NB4 (cell line): ENCODE results near the gene IFNA1.

ENCODE experiments used
- DNase-seq: peaks from one replicate; pipeline ENCODE4 v3.0.0; 2010; ENCODE audit warnings: low read depth
- H3K4me3 ChIP-seq: one replicate; pipeline ENCODE4 v1.5.1; 2011; ENCODE audit warnings: mild to moderate bottlenecking, low read depth, low read length, moderate library complexity
- CTCF ChIP-seq: IDR thresholded peaks from one replicate; pipeline ENCODE4 v1.5.1; 2012; ENCODE audit warnings: low read depth, low read length
- MAX ChIP-seq: IDR thresholded peaks from 2 replicates; pipeline ENCODE4 v1.6.1; 2011; ENCODE audit warnings: low read depth, low read length
- MYC ChIP-seq: IDR thresholded peaks from 2 replicates; pipeline ENCODE4 v1.6.1; 2011; ENCODE audit warnings: low read depth, low read length
- POLR2A ChIP-seq: IDR thresholded peaks from 2 replicates; pipeline ENCODE4 v1.6.1; 2011; ENCODE audit warnings: mild to moderate bottlenecking; ENCODE audit not compliant: insufficient read length; ENCODE audit errors: extremely low read depth

IFNA1 gene

GRCh38 chr9:21477466-21477865 lies 37.2 kb downstream of the IFNA1 start:
- no peak for DNase-seq
- no peak overlapping the region for H3K4me3 ChIP-seq
- TF ChIP-seq POLR2A: no peak
- no peak for TF ChIP-seq CTCF
- no peak for TF ChIP-seq MAX
- TF ChIP-seq MYC: no peak

GRCh38 chr9:21479152-21479702 lies 39.0 kb downstream of the IFNA1 start:
- TF ChIP-seq CTCF (no peak), MAX (no peak), POLR2A (no peak), MYC (no peak)
- no peak for DNase-seq
- H3K4me3 ChIP-seq: no peak overlapping the region

GRCh38 chr9:21481470-21482056 lies 41.3 kb downstream of the IFNA1 start:
- TF ChIP-seq MAX (no peak), MYC (no peak), CTCF (no peak)
- no peak for DNase-seq
- no peak overlapping the region for H3K4me3 ChIP-seq

GRCh38 chr9:21482213-21482612 lies 42.0 kb downstream of the IFNA1 start, which contains the start of gene IFNE:
IFNE (minus strand) TSS chr9:21482313; CDS start chr9:21481694, 619 bp downstream.
- no peak within 1 kb of the TSS for H3K4me3 ChIP-seq
- DNase-seq: no peak
- TF ChIP-seq POLR2A (no peak), MAX (no peak), MYC (no peak), CTCF (no peak)
